ENCODE results near the gene FHAD1. TPM values are rescaled to one million over a fixed set of nuclear protein-coding genes. Genes with fewer than 3 reads are reported as not detected.
A peak's percentile ranks its signal among the peaks of the same experiment; 100 is the strongest.

FHAD1 gene
- total RNA-seq, 1 experiment from 2014 or later: 0.45 TPM

GRCh38 chr1:15308135-15308534, 61.1 kb downstream of the FHAD1 start:
- Histone ChIP-seq H3K27me3 (ENCODE audit: low read length) (no peaks in the 10 kb centered on the region), H3K4me1 (ENCODE audit: low read length) (no peaks in the 10 kb centered on the region), H3K9ac (ENCODE audit: low read length) (no peak overlapping the region), H2AFZ (ENCODE audit: low read length) (no peak overlapping the region), H3K4me2 (ENCODE audit: low read depth, low read length, poor library complexity, severe bottlenecking) (no peak overlapping the region), H3K27ac (ENCODE audit: low read length) (no peak overlapping the region), H3K9me2 (replicated peaks; ENCODE audit: insufficient read depth, low read length) (no peaks in the 10 kb centered on the region), H4K20me1 (ENCODE audit: insufficient read depth, low read depth, low read length) (no peaks in the 10 kb centered on the region), H3K9me3 (ENCODE audit: low read length) (no peaks in the 10 kb centered on the region), H3K79me2 (ENCODE audit: low read length) (no peaks in the 10 kb centered on the region), H3K36me3 (ENCODE audit: insufficient read depth, low read length) (no peaks in the 10 kb centered on the region), H3K4me3 (ENCODE audit: low read length) (no peak overlapping the region)
- no peak for DNase-seq

- no peak overlapping the region for H3K4me3 ChIP-seq (ENCODE audit: low read length)
- no peak overlapping the region for H2AFZ ChIP-seq (ENCODE audit: low read length)
- no peaks in the 10 kb centered on the region for H3K36me3 ChIP-seq (ENCODE audit: insufficient read depth, low read length)
- no peaks in the 10 kb centered on the region for H3K9me3 ChIP-seq (ENCODE audit: low read length)
- no peaks in the 10 kb centered on the region for H3K27me3 ChIP-seq (ENCODE audit: low read length)
- no peaks in the 10 kb centered on the region for H3K9me2 ChIP-seq (replicated peaks; ENCODE audit: insufficient read depth, low read length)
- H3K4me1 ChIP-seq (ENCODE audit: low read length): no peaks in the 10 kb centered on the region
- H3K9ac ChIP-seq (ENCODE audit: low read length): no peak overlapping the region
- DNase-seq: peak; percentile 37
- H3K27ac ChIP-seq (ENCODE audit: low read length): no peak overlapping the region
- no peaks in the 10 kb centered on the region for H4K20me1 ChIP-seq (ENCODE audit: insufficient read depth, low read depth, low read length)
- H3K4me2 ChIP-seq (ENCODE audit: low read depth, low read length, poor library complexity, severe bottlenecking): no peak overlapping the region
- no peaks in the 10 kb centered on the region for H3K79me2 ChIP-seq (ENCODE audit: low read length)
These were observed 61.6 kb downstream of the FHAD1 start for GRCh38 chr1:15308621-15309027.

- no peaks in the 10 kb centered on the region for H3K79me2 ChIP-seq (ENCODE audit: low read length)
- no peak overlapping the region for H2AFZ ChIP-seq (ENCODE audit: low read length)
These were observed 62.7 kb downstream of the FHAD1 start for GRCh38 chr1:15309687-15310086.

GRCh38 chr1:15310544-15310943, 63.5 kb downstream of the FHAD1 start:
- H3K4me1 ChIP-seq (ENCODE audit: low read length): no peaks in the 10 kb centered on the region
- H3K36me3 ChIP-seq (ENCODE audit: insufficient read depth, low read length): no peaks in the 10 kb centered on the region
- H3K9me3 ChIP-seq (ENCODE audit: low read length): no peaks in the 10 kb centered on the region
- H3K79me2 ChIP-seq (ENCODE audit: low read length): no peaks in the 10 kb centered on the region
- no peak overlapping the region for H3K4me2 ChIP-seq (ENCODE audit: low read depth, low read length, poor library complexity, severe bottlenecking)
- no peak for DNase-seq
- no peaks in the 10 kb centered on the region for H3K27me3 ChIP-seq (ENCODE audit: low read length)
- H3K9me2 ChIP-seq (replicated peaks; ENCODE audit: insufficient read depth, low read length): no peaks in the 10 kb centered on the region
- H3K27ac ChIP-seq (ENCODE audit: low read length): no peak overlapping the region
- H3K9ac ChIP-seq (ENCODE audit: low read length): no peak overlapping the region
- no peak overlapping the region for H3K4me3 ChIP-seq (ENCODE audit: low read length)
- H4K20me1 ChIP-seq (ENCODE audit: insufficient read depth, low read depth, low read length): no peaks in the 10 kb centered on the region
- no peak overlapping the region for H2AFZ ChIP-seq (ENCODE audit: low read length)

More at GRCh38 chr1:15309687-15310086, 62.7 kb downstream of the FHAD1 start:
- no peak for DNase-seq
- Histone ChIP-seq H3K27me3 (ENCODE audit: low read length) (no peaks in the 10 kb centered on the region), H3K4me1 (ENCODE audit: low read length) (no peaks in the 10 kb centered on the region), H3K27ac (ENCODE audit: low read length) (no peak overlapping the region), H3K4me3 (ENCODE audit: low read length) (no peak overlapping the region), H3K36me3 (ENCODE audit: insufficient read depth, low read length) (no peaks in the 10 kb centered on the region), H3K9ac (ENCODE audit: low read length) (no peak overlapping the region), H4K20me1 (ENCODE audit: insufficient read depth, low read depth, low read length) (no peaks in the 10 kb centered on the region), H3K9me3 (ENCODE audit: low read length) (no peaks in the 10 kb centered on the region), H3K4me2 (ENCODE audit: low read depth, low read length, poor library complexity, severe bottlenecking) (no peak overlapping the region), H3K9me2 (replicated peaks; ENCODE audit: insufficient read depth, low read length) (no peaks in the 10 kb centered on the region)

- Histone ChIP-seq H3K27me3 (ENCODE audit: low read length) (no peaks in the 10 kb centered on the region), H3K9ac (ENCODE audit: low read length) (no peak overlapping the region), H3K9me2 (replicated peaks; ENCODE audit: insufficient read depth, low read length) (no peaks in the 10 kb centered on the region), H3K27ac (ENCODE audit: low read length) (no peak overlapping the region), H3K4me2 (ENCODE audit: low read depth, low read length, poor library complexity, severe bottlenecking) (no peak overlapping the region), H3K4me3 (ENCODE audit: low read length) (no peak overlapping the region), H3K9me3 (ENCODE audit: low read length) (no peaks in the 10 kb centered on the region), H3K36me3 (ENCODE audit: insufficient read depth, low read length) (no peaks in the 10 kb centered on the region), H3K79me2 (ENCODE audit: low read length) (no peaks in the 10 kb centered on the region), H4K20me1 (ENCODE audit: insufficient read depth, low read depth, low read length) (no peaks in the 10 kb centered on the region), H3K4me1 (ENCODE audit: low read length) (no peaks in the 10 kb centered on the region), H2AFZ (ENCODE audit: low read length) (no peak overlapping the region)
- DNase-seq: no peak
These were observed 64.2 kb downstream of the FHAD1 start for GRCh38 chr1:15311122-15311822.

GRCh38 chr1:15311880-15312279, 64.9 kb downstream of the FHAD1 start:
- DNase-seq: no peak
- H2AFZ ChIP-seq (ENCODE audit: low read length): no peak overlapping the region
- H3K4me3 ChIP-seq (ENCODE audit: low read length): no peak overlapping the region
- no peaks in the 10 kb centered on the region for H3K36me3 ChIP-seq (ENCODE audit: insufficient read depth, low read length)
- no peaks in the 10 kb centered on the region for H3K79me2 ChIP-seq (ENCODE audit: low read length)
- no peaks in the 10 kb centered on the region for H3K4me1 ChIP-seq (ENCODE audit: low read length)
- no peaks in the 10 kb centered on the region for H3K9me3 ChIP-seq (ENCODE audit: low read length)
- no peaks in the 10 kb centered on the region for H3K27me3 ChIP-seq (ENCODE audit: low read length)
- no peak overlapping the region for H3K27ac ChIP-seq (ENCODE audit: low read length)
- no peak overlapping the region for H3K9ac ChIP-seq (ENCODE audit: low read length)
- H3K9me2 ChIP-seq (replicated peaks; ENCODE audit: insufficient read depth, low read length): no peaks in the 10 kb centered on the region
- no peaks in the 10 kb centered on the region for H4K20me1 ChIP-seq (ENCODE audit: insufficient read depth, low read depth, low read length)
- no peak overlapping the region for H3K4me2 ChIP-seq (ENCODE audit: low read depth, low read length, poor library complexity, severe bottlenecking)

GRCh38 chr1:15312626-15313411, 65.8 kb downstream of the FHAD1 start:
- no peak for DNase-seq
- no peak overlapping the region for H3K27ac ChIP-seq (ENCODE audit: low read length)
- no peaks in the 10 kb centered on the region for H3K27me3 ChIP-seq (ENCODE audit: low read length)
- H3K9ac ChIP-seq (ENCODE audit: low read length): no peak overlapping the region
- H2AFZ ChIP-seq (ENCODE audit: low read length): no peak overlapping the region
- no peaks in the 10 kb centered on the region for H3K9me3 ChIP-seq (ENCODE audit: low read length)
- H4K20me1 ChIP-seq (ENCODE audit: insufficient read depth, low read depth, low read length): no peaks in the 10 kb centered on the region
- H3K36me3 ChIP-seq (ENCODE audit: insufficient read depth, low read length): no peaks in the 10 kb centered on the region
- no peaks in the 10 kb centered on the region for H3K9me2 ChIP-seq (replicated peaks; ENCODE audit: insufficient read depth, low read length)
- no peaks in the 10 kb centered on the region for H3K4me1 ChIP-seq (ENCODE audit: low read length)
- H3K4me3 ChIP-seq (ENCODE audit: low read length): no peak overlapping the region
- no peaks in the 10 kb centered on the region for H3K79me2 ChIP-seq (ENCODE audit: low read length)
- no peak overlapping the region for H3K4me2 ChIP-seq (ENCODE audit: low read depth, low read length, poor library complexity, severe bottlenecking)

GRCh38 chr1:15314328-15315281, 67.6 kb downstream of the FHAD1 start:
- DNase-seq: no peak
- no peak overlapping the region for H3K4me3 ChIP-seq (ENCODE audit: low read length)
- no peak overlapping the region for H3K27ac ChIP-seq (ENCODE audit: low read length)
- no peaks in the 10 kb centered on the region for H3K27me3 ChIP-seq (ENCODE audit: low read length)
- no peaks in the 10 kb centered on the region for H3K9me2 ChIP-seq (replicated peaks; ENCODE audit: insufficient read depth, low read length)
- no peaks in the 10 kb centered on the region for H4K20me1 ChIP-seq (ENCODE audit: insufficient read depth, low read depth, low read length)
- H3K79me2 ChIP-seq (ENCODE audit: low read length): no peaks in the 10 kb centered on the region
- H3K4me1 ChIP-seq (ENCODE audit: low read length): no peaks in the 10 kb centered on the region
- H3K36me3 ChIP-seq (ENCODE audit: insufficient read depth, low read length): no peaks in the 10 kb centered on the region
- no peak overlapping the region for H3K9ac ChIP-seq (ENCODE audit: low read length)
- H3K4me2 ChIP-seq (ENCODE audit: low read depth, low read length, poor library complexity, severe bottlenecking): no peak overlapping the region
- H3K9me3 ChIP-seq (ENCODE audit: low read length): no peaks in the 10 kb centered on the region
- no peak overlapping the region for H2AFZ ChIP-seq (ENCODE audit: low read length)
